HCT116 (cell line): ENCODE results near the gene DPP10. TPM values are rescaled to one million over a fixed set of nuclear protein-coding genes. Genes with fewer than 3 reads are reported as not detected.

ENCODE experiments used
- ATAC-seq: fragments of 200-7000 bp; cut with Tn5 transposase; 2 replicates; pipeline ENCODE4 v1.9.1; 2020; ENCODE audit warnings: mild to moderate bottlenecking, moderate library complexity
- BruUV-seq: library from RNA; stranded (reverse); fragments of 400-500 nt; replicated peaks from 2 replicates; lab custom pipeline; 2021; lab: Mats Ljungman, UMichigan
- CTCF ChIA-PET: fragments of 300-600 bp; sonication (Branson Sonifier 250); formaldehyde crosslinking; loops from one replicate; lab custom pipeline; 2021; ENCODE audit warnings: antibody characterized with exemption; lab: Charles Lee
- POLR2A ChIA-PET: fragments of 300-600, 350-600 bp; sonication (Branson Sonifier 250); formaldehyde crosslinking; loops from one replicate; lab custom pipeline; 2021; ENCODE audit warnings: antibody characterized with exemption; lab: Charles Lee
- RAD21 ChIA-PET, 2 experiments: fragments of 300-600 bp; sonication (Branson Sonifier 250); formaldehyde crosslinking; loops; one replicate each; lab custom pipeline; 2023; ENCODE audit warnings: low total read pairs in 2 of 2; ENCODE audit not compliant: uncharacterized antibody in 2 of 2, unreplicated experiment in 2 of 2, low non-redundant PET in 1 of 2; lab: Charles Lee
- DNase-seq: peaks from one replicate; pipeline ENCODE4 v3.0.0-alpha.2; 2010; ENCODE audit warnings: low read depth, low spot score
- H2AFZ ChIP-seq: fragments of 200-600 bp; shearing (Covaris generic), sonication (generic); 2 replicates; pipeline ENCODE4 v1.6.1; 2017; ENCODE audit warnings: low read depth, mixed run types, mixed read lengths, antibody characterized with exemption, low read length; ENCODE audit not compliant: poor library complexity, severe bottlenecking
- H3K27ac ChIP-seq: 2 replicates; pipeline ENCODE4 v1.5.1; 2012; ENCODE audit warnings: low read depth, low read length
- H3K27me3 ChIP-seq: fragments of 200-600 bp; sonication (generic); 2 replicates; pipeline ENCODE4 v1.6.1; 2016; ENCODE audit warnings: mixed run types, low read length, mixed read lengths; ENCODE audit not compliant: insufficient read depth
- H3K36me3 ChIP-seq, 2 experiments: fragments of 200-500 bp in 1 of 2; fragments of 200-600 bp in 1 of 2; sonication (Bioruptor generic) in 1 of 2; sonication (generic) in 1 of 2; 2 replicates each; pipeline versions ENCODE4 v1.5.1 to v1.6.1; 2014 to 2016; ENCODE audit warnings: low read length in 2 of 2, inconsistent platforms in 1 of 2, mixed read lengths in 1 of 2, mixed run types in 1 of 2; ENCODE audit not compliant: insufficient read depth in 2 of 2, control insufficient read depth in 1 of 2
- H3K4me1 ChIP-seq, 2 experiments: fragments of 200-600 bp in 1 of 2; sonication (generic) in 1 of 2; 2 replicates each; pipeline versions ENCODE4 v1.5.1 to v1.6.1; 2012 to 2017; ENCODE audit warnings: low read length in 2 of 2, inconsistent platforms in 1 of 2, mild to moderate bottlenecking in 1 of 2, mixed read lengths in 1 of 2, mixed run types in 1 of 2, moderate library complexity in 1 of 2; ENCODE audit not compliant: insufficient read depth in 2 of 2, control insufficient read depth in 1 of 2
- H3K4me2 ChIP-seq: fragments of 200-600 bp; sonication (generic); 2 replicates; pipeline ENCODE4 v1.6.1; 2017; ENCODE audit warnings: mixed run types, low read length, mixed read lengths
- H3K4me3 ChIP-seq, 2 experiments: fragments of 200-600 bp in 1 of 2; sonication (generic) in 1 of 2; replicated peaks in 1 of 2; 2 replicates each; pipeline ENCODE4 v1.5.1; 2011 to 2016; ENCODE audit warnings: low read length in 2 of 2, control low read depth in 1 of 2, low read depth in 1 of 2, mild to moderate bottlenecking in 1 of 2, mixed read lengths in 1 of 2, mixed run types in 1 of 2
- H3K79me2 ChIP-seq: fragments of 200-600 bp; sonication (generic); 2 replicates; pipeline ENCODE4 v1.6.1; 2017; ENCODE audit warnings: mild to moderate bottlenecking, mixed run types, low read length, moderate library complexity, mixed read lengths; ENCODE audit not compliant: insufficient read depth
- H3K9ac ChIP-seq: fragments of 200-600 bp; sonication (generic); 2 replicates; pipeline ENCODE4 v1.6.1; 2016; ENCODE audit warnings: low read length, mixed read lengths
- H3K9me2 ChIP-seq: fragments of 200-600 bp; sonication (generic), shearing (Covaris generic); 2 replicates; pipeline ENCODE4 v1.6.1; 2017; ENCODE audit warnings: mixed run types, mild to moderate bottlenecking, moderate library complexity; ENCODE audit not compliant: insufficient read depth
- H3K9me3 ChIP-seq, 2 experiments: fragments of 200-500 bp in 1 of 2; fragments of 200-600 bp in 1 of 2; sonication (Bioruptor generic) in 1 of 2; sonication (generic) in 1 of 2; 2 replicates each; pipeline ENCODE4 v1.6.1; 2014 to 2017; ENCODE audit warnings: low read length in 2 of 2, mixed read lengths in 2 of 2, inconsistent platforms in 1 of 2, low read depth in 1 of 2, mild to moderate bottlenecking in 1 of 2, mixed run types in 1 of 2, moderate library complexity in 1 of 2; ENCODE audit not compliant: control insufficient read depth in 1 of 2, insufficient read depth in 1 of 2
- H4K20me1 ChIP-seq: fragments of 200-600 bp; sonication (generic), shearing (Covaris generic); 2 replicates; pipeline ENCODE4 v1.6.1; 2017; ENCODE audit warnings: mixed run types, mild to moderate bottlenecking, moderate library complexity; ENCODE audit not compliant: insufficient read depth
- CEBPB ChIP-seq: IDR thresholded peaks from 2 replicates; pipeline ENCODE4 v1.6.1; 2012; ENCODE audit warnings: low read depth
- EGR1 ChIP-seq: IDR thresholded peaks from 2 replicates; pipeline ENCODE4 v1.6.1; 2012; ENCODE audit warnings: low read depth
- ELF1 ChIP-seq: IDR thresholded peaks from 2 replicates; pipeline ENCODE4 v1.6.1; 2012; ENCODE audit warnings: low read depth, borderline replicate concordance
- POLR2AphosphoS5 ChIP-seq: IDR thresholded peaks from 2 replicates; pipeline ENCODE4 v1.6.1; 2011; ENCODE audit warnings: mild to moderate bottlenecking, low read depth, low read length, moderate library complexity
- RAD21 ChIP-seq: IDR thresholded peaks from 2 replicates; pipeline ENCODE4 v1.6.1; 2012; ENCODE audit warnings: low read depth, mild to moderate bottlenecking
- SIN3A ChIP-seq: IDR thresholded peaks from 2 replicates; pipeline ENCODE4 v1.6.1; 2012; ENCODE audit warnings: low read depth
- SP1 ChIP-seq: IDR thresholded peaks from 2 replicates; pipeline ENCODE4 v1.6.1; 2012; ENCODE audit warnings: low read depth
- SRF ChIP-seq: IDR thresholded peaks from 2 replicates; pipeline ENCODE4 v1.6.1; 2012; ENCODE audit warnings: low read depth
- TCF7L2 ChIP-seq: IDR thresholded peaks from 2 replicates; pipeline ENCODE4 v1.7.0; 2011; ENCODE audit warnings: borderline replicate concordance, inconsistent platforms; ENCODE audit not compliant: insufficient read depth, insufficient read length; ENCODE audit errors: extremely low read depth
- intact Hi-C: fragments of 100-400 bp; cut with micrococcal nuclease; formaldehyde crosslinking; loops from 2 replicates; pipeline ENCODE4 v1.10.0; 2022
- total RNA-seq: library from RNA; stranded (reverse); gene quantifications from one replicate; pipeline ENCODE4 v1.2.1, GENCODE V29; 2021; ENCODE audit not compliant: unreplicated experiment
- TF ChIP-seq, protein P1 (sequence below): IDR thresholded peaks from 2 replicates; pipeline ENCODE4 v1.6.1; 2011; ENCODE audit warnings: mild to moderate bottlenecking, low read length, moderate library complexity; ENCODE audit not compliant: insufficient replicate concordance; ENCODE audit errors: extremely low read depth
- TF ChIP-seq, protein P2 (sequence below), 3 experiments: fragments of 200-600 bp in 1 of 3; sonication (generic) in 1 of 3; IDR thresholded peaks in 2 of 3; conservative IDR thresholded peaks in 1 of 3; 2 replicates each; pipeline ENCODE4 v1.5.1; 2012 to 2017; ENCODE audit warnings: low read depth in 2 of 3, low read length in 2 of 3, antibody characterized with exemption in 1 of 3, borderline replicate concordance in 1 of 3, control low read depth in 1 of 3, mild to moderate bottlenecking in 1 of 3, mixed read lengths in 1 of 3, mixed run types in 1 of 3, moderate library complexity in 1 of 3; ENCODE audit not compliant: insufficient read depth in 1 of 3
- TF ChIP-seq, protein P3 (sequence below): IDR thresholded peaks from 2 replicates; pipeline ENCODE4 v1.6.1; 2012

The DPP10 gene
- total RNA-seq, 1 experiment from 2014 or later = not detected

DNA sequence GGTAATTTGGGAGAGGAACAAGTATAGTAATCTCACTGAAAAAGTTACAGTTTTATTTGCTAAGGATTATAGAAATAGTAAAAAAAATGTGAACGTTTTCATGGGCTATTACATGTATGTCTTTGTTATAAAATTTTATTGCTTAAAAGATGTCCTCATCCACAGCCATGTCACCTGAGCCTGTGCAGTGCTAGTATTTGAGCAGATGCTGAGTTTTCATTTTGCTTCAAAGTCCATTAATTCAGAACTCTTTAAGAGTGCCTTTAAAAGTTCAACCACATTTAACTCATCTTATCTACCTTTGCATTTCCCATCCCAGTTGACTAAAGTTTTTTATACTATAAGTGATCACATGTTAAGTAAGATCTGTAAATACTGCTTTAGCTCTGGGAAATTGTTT lies 52.6 kb downstream of the DPP10 start:
- Histone ChIP-seq H3K36me3 (no peaks in the 10 kb centered on the region), H3K9me2 (no peaks in the 10 kb centered on the region), H3K4me1 (no peaks in the 10 kb centered on the region), H3K27ac (no peak overlapping the region), H3K27me3 (no peaks in the 10 kb centered on the region), H3K79me2 (no peaks in the 10 kb centered on the region), H4K20me1 (no peaks in the 10 kb centered on the region), H3K9me3 (peaks cover 3 to 14% of the 10 kb centered on the region in 2 experiments; a peak in 2 of 4 replicates), H3K4me2 (no peak overlapping the region), H3K9ac (no peak overlapping the region)
- ChIA-PET CTCF (no interaction called here), RAD21 (no interaction called here)
- no peak for ATAC-seq
- no TSS peak for BruUV-seq
- intact Hi-C loops = no loop called here
- no peak for DNase-seq
- TF ChIP-seq EGR1 (no peak), CEBPB (no peak), TCF7L2 (no peak), SP1 (no peak), RAD21 (no peak), SIN3A (no peak), POLR2AphosphoS5 (no peak), SRF (no peak), ELF1 (no peak)
- TF ChIP-seq, protein P1, sequence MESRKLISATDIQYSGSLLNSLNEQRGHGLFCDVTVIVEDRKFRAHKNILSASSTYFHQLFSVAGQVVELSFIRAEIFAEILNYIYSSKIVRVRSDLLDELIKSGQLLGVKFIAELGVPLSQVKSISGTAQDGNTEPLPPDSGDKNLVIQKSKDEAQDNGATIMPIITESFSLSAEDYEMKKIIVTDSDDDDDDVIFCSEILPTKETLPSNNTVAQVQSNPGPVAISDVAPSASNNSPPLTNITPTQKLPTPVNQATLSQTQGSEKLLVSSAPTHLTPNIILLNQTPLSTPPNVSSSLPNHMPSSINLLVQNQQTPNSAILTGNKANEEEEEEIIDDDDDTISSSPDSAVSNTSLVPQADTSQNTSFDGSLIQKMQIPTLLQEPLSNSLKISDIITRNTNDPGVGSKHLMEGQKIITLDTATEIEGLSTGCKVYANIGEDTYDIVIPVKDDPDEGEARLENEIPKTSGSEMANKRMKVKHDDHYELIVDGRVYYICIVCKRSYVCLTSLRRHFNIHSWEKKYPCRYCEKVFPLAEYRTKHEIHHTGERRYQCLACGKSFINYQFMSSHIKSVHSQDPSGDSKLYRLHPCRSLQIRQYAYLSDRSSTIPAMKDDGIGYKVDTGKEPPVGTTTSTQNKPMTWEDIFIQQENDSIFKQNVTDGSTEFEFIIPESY = no peak
- TF ChIP-seq, protein P2, sequence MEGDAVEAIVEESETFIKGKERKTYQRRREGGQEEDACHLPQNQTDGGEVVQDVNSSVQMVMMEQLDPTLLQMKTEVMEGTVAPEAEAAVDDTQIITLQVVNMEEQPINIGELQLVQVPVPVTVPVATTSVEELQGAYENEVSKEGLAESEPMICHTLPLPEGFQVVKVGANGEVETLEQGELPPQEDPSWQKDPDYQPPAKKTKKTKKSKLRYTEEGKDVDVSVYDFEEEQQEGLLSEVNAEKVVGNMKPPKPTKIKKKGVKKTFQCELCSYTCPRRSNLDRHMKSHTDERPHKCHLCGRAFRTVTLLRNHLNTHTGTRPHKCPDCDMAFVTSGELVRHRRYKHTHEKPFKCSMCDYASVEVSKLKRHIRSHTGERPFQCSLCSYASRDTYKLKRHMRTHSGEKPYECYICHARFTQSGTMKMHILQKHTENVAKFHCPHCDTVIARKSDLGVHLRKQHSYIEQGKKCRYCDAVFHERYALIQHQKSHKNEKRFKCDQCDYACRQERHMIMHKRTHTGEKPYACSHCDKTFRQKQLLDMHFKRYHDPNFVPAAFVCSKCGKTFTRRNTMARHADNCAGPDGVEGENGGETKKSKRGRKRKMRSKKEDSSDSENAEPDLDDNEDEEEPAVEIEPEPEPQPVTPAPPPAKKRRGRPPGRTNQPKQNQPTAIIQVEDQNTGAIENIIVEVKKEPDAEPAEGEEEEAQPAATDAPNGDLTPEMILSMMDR (IDR thresholded peaks at IDR 0.05 in 2 of 3, conservative IDR thresholded peaks at IDR 0.05 in 1 of 3; ENCODE audit: borderline replicate concordance in 1 of 3, insufficient read depth in 1 of 3, low read depth in 2 of 3, low read length in 2 of 3) = no peak
- TF ChIP-seq, protein P3, sequence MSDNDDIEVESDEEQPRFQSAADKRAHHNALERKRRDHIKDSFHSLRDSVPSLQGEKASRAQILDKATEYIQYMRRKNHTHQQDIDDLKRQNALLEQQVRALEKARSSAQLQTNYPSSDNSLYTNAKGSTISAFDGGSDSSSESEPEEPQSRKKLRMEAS = no peak
- TF ChIP-seq, all 23 proteins: peak for 0
- H2AFZ ChIP-seq = no peak overlapping the region
- POLR2A ChIA-PET = no interaction called here
- no peak overlapping the region for H3K4me3 ChIP-seq
